ENCODE measurements around the gene HEPH.
"Not testable (repeated sequence)": the region's sequence is repeated elsewhere in the genome, so short reads cannot be mapped to it uniquely, and the experiment has no call there.

The HEPH gene, protein sequence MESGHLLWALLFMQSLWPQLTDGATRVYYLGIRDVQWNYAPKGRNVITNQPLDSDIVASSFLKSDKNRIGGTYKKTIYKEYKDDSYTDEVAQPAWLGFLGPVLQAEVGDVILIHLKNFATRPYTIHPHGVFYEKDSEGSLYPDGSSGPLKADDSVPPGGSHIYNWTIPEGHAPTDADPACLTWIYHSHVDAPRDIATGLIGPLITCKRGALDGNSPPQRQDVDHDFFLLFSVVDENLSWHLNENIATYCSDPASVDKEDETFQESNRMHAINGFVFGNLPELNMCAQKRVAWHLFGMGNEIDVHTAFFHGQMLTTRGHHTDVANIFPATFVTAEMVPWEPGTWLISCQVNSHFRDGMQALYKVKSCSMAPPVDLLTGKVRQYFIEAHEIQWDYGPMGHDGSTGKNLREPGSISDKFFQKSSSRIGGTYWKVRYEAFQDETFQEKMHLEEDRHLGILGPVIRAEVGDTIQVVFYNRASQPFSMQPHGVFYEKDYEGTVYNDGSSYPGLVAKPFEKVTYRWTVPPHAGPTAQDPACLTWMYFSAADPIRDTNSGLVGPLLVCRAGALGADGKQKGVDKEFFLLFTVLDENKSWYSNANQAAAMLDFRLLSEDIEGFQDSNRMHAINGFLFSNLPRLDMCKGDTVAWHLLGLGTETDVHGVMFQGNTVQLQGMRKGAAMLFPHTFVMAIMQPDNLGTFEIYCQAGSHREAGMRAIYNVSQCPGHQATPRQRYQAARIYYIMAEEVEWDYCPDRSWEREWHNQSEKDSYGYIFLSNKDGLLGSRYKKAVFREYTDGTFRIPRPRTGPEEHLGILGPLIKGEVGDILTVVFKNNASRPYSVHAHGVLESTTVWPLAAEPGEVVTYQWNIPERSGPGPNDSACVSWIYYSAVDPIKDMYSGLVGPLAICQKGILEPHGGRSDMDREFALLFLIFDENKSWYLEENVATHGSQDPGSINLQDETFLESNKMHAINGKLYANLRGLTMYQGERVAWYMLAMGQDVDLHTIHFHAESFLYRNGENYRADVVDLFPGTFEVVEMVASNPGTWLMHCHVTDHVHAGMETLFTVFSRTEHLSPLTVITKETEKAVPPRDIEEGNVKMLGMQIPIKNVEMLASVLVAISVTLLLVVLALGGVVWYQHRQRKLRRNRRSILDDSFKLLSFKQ
- total RNA-seq, result 0 reads per million in 2 experiments

DNA sequence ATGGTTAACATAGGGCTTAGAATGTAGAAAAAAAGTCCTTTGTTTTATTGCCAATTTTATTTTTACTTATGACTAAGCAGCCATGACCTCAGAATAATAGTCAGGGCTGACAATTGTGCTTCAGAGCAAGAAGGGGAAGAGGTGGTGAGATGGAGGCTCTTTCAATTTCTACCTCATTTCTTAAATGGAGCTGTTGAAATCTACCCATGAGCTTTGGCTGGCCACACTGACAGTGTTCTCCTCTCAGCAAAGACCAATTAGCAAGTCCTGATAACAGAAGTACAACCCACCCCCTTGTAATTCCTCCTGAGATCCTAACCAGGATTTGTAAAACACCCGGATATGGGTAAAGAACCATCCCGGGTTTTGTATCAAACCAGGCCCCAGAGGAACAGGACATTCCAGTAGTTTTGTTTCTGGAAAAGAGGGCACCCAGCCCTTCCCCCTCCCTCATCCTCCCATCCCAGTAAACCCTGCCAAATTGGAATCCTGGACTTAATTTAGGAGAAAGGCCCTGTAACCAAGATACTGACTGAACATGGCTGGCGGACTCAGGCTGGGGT, at the start of gene HEPH:
TSS of gene HEPH (plus strand) at position 399 of the 563 bp plus-strand sequence. CDS start 6,324 bp downstream, outside the sequence.
- no peak for DNase-seq (ENCODE audit: low read depth)

DNA sequence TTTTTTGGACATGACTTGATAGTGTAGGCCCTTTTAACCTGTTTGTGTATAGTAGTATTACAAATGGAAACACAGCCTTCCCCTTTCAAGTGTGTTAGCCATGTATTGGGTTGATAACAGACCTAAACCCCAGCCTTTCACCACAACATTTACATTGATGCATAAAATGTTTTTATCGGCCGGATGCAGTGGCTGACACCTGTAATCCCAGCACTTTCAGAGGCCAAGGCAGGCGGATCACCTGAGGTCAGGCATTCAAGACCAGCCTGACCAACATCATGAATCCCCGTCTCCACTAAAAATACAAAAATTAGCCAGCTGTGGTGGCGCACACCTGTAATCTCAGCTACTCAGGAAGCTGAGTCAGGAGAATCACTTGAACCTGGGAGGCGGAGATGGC, 45.3 kb upstream of the HEPH start:
- DNase-seq (ENCODE audit: low read depth), result not testable (repeated sequence)

DNA sequence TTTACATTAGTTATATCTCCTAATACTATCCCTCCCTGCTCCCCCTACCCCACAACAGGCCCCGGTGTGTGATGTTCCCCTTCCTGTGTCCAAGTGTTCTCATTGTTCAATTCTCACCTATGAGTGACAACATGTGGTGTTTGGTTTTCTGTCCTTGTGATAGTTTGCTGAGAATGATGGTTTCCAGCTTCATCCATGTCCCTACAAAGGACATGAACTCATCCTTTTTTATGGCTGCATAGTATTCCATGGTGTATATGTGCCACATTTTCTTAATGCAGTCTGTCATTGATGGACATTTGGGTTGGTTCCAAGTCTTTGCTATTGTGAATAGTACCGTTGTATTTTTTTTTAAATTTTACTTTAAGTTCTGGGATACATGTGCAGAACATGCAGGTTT, 42.7 kb upstream of the HEPH start:
- DNase-seq (ENCODE audit: low read depth), result not testable (repeated sequence)

DNA sequence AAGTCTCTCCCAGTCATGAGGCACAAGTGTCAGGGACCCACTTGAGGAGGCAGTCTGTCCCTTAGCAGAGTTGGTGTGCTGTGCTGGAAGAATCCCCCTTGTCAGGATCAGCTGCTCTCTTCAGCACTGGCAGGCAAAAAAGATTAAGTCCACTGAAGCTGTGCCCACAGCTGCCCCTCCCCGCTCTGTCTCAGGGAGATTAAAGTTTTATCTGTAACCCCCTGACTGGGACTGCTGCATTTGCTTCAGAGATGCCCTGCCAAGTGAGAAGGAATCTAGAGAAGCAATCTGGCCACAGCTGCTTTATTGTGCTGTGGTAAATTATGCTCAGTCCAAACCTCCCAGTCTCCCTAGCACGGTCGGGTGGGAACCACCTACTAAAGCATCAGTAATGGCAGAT, 37.4 kb upstream of the HEPH start:
- DNase-seq (ENCODE audit: low read depth), result no peak

DNA sequence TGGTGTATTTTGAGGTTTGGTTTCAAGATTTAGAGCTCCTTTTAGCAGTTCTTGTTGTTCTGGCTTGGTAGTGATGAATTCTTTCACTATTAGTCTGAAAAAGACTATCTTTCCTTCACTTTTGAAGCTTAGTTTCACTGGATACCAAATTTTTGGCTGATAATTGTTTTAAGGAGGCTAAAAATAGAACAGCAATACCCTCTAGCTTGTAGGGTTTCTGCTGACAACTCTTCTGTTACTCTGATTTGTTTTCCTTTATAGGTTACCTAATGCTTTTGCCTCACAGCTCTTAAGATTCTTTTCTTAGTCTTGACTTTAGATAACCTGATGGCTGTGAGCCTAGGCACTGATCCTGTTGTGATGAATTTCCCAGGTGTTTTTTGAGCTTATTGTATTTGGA, 33.6 kb upstream of the HEPH start:
- no peak for DNase-seq (ENCODE audit: low read depth)

DNA sequence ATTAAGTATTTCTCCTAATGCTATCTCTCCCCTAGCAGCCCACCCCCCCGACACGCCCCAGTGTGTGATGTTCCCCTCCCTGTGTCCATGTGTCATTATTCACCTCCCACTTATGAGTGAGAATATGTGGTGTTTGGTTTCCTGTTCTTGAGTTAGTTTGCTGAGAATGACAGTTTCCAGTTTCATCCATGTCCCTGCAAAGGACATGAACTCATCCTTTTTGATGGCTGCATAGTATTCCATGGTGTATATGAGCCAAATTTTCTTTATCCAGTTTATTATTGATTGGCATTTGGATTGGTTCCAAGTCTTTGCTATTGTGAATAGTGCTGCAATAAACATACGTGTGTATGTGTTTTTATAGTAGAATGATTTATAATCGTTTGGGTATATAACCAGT, 28.8 kb upstream of the HEPH start:
- DNase-seq (ENCODE audit: low read depth), result not testable (repeated sequence)

DNA sequence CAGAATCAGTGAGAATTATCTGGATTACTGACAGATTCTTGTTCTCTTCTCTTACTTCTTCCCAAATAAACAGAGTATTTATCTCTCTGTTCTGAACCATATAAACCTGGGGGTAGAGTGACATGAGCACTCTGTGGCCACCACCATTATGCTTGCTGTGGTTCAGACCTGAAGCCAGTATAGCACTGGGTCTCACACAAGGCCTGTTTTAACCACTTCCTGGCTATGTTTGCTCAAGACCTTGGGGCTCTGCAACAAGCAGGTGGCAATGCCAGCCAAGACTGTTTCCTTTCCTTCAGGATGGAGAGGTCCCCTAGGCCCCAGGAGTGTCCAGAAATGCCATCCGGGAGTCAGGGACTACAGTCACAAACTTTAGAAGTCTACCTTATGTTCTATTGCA, 21.7 kb upstream of the HEPH start:
- DNase-seq (ENCODE audit: low read depth), result no peak

DNA sequence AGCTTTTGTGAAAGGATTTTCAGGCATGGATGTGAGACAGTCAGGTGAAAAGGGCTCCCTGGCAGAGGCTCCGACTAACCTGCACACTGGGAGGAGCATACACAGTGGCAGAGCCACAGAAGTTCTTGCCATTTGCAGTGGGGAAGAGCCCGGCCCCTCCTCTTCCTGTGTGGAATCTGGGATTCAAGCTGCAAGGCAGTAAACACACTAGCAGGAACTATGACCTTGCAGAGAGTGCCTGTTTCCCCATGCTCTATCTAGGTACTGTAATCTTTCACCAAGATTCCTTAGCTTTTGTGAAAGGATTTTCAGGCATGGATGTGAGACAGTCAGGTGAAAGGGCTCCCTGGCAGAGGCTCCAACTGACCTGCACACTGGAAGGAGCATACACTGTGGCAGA, 19.8 kb upstream of the HEPH start:
- DNase-seq (ENCODE audit: low read depth), result no peak

DNA sequence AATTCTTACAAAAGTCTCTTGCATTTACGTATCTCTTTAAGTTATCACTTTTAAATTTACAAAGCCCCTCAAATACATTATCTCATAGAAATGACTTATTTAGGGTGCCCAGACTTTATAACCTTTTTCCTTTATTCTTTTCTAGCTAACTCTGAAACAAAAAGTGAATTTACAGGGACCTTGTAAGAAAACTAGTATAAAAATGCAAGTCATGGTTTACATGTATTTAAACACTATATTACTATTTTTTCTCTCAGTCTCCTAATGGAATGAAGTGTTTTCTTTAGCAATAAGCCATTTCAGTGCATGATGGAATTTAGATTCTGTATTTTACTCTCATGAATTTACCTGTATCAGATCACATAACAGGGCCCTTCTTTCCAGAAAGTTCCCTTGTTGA, 14.5 kb upstream of the HEPH start:
- DNase-seq (ENCODE audit: low read depth), result no peak

DNA sequence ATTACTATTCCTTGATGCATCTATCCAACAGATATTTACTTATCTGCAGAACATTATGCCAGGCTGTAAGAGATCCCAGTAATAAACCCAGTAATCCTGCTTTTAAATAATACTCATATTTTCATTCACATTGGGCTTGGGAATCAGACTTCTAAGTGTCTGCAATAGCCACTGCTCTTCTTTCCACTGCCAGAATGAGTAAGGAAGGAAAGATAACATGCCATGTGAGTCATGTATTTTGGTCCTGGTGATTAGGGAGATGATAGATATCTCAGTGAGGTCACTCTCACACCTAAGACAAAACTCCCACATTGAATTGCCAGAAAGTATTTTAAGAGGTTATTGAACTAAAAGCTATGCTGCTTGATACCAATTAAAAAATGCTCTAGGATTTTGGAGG, 13.9 kb upstream of the HEPH start:
- DNase-seq (ENCODE audit: low read depth), result no peak

DNA sequence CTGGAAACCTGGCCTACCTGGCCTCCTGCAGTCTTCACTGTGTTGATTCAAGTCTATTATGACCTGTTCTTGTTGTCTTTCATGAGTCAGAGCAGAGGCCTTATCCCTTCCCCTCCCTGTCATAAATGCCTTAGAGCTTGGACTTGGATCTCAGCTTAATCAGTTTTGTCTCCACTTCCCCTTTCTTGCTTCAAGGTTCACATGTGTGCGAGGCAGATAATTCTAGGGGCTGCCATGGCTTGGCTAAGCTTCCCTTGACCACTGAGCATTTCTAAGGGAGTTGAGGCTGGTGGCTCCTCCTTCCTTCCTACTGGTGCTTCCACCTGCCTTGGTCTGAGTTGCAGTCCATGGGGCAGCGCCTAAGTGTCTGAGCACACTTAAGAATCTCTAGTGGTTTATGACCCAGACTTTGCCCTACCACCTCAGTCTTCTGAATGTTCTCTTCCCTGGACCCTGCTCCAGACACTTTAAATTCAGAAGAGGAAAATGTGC, 1.7 kb upstream of the HEPH start:
- DNase-seq (ENCODE audit: low read depth), result no peak

DNA sequence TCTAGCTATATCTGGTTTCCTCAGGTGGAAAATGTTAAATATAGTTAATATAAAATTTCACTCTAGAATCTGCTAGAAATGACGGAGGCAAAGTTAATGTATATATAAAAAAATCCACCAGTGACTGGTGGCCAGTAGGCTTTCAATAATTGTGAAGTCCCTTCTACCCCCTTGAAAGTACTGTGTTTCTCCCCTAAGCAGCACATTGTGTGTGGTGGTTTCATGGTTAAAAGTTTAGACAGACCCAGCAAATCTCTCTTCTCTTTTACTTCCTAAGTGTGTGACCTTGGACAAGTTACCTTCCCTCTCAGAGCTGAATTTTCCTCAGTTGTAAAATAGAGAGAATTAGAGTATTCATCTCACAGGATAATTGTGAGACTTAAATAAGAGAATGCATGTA, 600 bp upstream of the HEPH start:
- DNase-seq (ENCODE audit: low read depth), result no peak

DNA sequence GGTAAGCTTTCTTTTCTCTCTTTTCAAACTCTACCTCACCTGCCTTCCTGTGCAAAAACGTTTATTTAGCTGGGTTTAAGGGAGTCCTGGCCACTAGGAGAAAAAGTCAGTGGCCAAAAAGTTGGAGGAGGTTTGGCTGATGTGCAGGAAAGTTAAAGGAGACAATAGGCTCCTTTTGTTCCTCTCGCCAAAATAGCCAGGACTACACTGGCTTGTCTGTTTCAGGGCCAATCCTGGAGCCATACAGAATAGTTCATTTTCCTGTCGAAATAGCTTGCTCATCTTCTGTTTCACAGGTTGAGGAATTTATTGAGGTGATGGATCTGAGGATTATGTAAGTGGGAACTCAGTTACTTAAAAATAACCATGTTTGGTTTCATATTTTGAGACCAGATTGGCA, 423 bp downstream of the HEPH start:
- DNase-seq (ENCODE audit: low read depth), result no peak

DNA sequence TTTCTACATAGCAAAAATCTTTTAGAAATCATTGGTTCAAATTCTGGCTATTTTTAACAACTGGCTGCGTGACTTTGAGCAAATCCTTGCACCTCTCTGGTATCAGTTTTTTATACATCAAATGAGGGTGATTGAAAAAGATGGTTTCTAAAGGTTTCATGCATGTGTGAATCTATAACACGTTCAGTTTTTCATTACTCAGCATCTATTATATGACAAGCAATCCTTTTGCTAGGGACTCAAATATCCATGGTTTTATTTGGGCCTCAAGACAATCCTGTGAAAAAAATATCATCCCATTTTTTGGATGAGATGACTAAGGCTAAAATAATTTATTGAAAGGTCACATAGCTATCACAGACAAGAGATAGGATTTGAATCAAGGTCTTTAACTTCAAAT, 884 bp downstream of the HEPH start:
- no peak for DNase-seq (ENCODE audit: low read depth)

DNA sequence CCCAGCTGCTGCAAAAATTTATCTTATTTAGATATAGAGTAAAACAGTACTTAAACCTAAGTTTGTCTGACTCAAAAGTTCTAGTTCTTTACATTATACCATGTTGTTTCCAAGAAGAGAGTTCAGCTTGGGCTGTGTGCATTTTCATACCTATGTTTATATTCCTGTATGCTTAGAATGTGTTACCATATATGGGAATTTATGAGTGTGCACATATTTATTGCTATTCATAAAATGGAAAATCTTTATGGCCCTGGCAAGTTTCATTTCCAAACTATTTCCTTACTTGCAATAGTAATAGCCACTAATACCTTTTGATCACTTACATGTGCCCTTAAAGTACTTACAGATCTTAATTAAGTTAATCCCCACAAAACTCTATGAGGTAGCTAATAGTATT, 2.6 kb downstream of the HEPH start:
- DNase-seq (ENCODE audit: low read depth), result no peak

DNA sequence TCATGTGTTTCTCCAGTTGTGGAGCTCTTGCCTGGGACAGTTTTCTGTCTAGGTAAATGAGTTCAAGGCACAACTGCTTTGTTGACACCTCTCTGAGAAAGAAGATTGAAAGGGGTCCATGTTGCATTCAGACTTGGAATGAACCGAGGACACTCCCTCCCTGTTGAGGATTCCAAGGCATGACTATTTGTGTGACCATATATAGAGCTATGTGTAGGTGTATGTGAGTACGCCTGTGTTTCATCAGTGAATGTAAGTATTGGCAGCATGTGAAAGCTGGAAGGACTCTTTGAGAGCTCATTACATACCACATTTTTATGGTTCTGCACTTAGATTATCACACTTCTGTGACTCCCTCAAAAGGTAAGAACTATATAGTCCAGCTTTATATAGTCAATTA, 3.4 kb downstream of the HEPH start:
- DNase-seq (ENCODE audit: low read depth), result no peak

DNA sequence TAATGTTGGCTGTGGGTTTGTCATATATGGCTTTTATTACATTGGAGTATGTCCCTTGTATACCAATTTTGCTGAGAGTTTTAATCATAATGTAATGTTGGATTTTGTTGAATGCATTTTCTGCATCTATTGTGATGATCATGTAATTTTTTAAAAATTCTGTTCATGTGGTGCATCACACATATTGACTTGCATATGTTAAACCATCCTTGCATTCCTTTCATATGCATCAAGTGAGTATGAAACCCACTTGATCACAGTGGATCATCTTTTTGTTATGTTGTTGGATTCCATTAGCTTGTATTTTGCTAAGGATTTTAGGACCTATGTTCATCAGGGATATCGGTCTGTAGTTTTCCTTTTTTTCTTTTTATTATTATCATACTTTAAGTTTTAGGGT, 12.1 kb downstream of the HEPH start:
- no peak for DNase-seq (ENCODE audit: low read depth)

DNA sequence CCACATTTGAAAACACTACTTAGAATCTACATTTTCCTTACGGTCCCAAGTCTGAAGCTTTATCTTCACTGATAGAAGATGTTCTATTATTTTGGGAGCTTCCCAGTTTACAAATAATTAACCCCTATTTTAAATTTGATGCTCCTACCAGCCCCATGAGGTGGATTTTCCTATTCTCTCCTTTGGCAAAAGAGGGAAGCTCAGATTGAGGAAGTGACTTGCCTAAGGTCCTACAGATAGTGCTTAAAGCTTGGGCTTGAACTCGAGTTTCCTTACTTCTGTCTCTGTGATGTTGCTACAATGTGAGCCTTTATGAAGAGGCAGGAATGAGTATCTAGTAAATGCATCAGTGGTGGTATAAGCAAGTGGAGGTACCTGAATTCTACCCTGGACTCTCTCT, 27.5 kb downstream of the HEPH start:
- no peak for DNase-seq (ENCODE audit: low read depth)

DNA sequence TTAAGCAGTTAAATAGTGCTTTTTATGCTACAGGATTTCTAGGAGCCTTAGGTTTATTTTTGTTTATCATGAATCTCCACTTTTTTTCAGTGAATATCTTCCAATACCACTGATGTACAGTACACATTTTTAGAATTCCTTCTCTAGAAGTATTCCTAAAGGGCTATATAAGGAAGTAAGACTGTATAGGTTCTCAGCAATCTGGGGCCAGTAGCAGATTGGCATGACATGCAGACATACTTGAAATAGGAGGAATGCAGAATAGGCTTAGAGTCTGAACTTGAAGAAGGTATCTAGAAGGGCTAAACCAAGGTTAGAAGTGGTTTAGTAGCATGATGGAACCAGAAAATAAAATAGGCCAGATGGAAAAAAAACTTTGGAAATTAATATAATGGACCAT, 29.8 kb downstream of the HEPH start:
- no peak for DNase-seq (ENCODE audit: low read depth)

DNA sequence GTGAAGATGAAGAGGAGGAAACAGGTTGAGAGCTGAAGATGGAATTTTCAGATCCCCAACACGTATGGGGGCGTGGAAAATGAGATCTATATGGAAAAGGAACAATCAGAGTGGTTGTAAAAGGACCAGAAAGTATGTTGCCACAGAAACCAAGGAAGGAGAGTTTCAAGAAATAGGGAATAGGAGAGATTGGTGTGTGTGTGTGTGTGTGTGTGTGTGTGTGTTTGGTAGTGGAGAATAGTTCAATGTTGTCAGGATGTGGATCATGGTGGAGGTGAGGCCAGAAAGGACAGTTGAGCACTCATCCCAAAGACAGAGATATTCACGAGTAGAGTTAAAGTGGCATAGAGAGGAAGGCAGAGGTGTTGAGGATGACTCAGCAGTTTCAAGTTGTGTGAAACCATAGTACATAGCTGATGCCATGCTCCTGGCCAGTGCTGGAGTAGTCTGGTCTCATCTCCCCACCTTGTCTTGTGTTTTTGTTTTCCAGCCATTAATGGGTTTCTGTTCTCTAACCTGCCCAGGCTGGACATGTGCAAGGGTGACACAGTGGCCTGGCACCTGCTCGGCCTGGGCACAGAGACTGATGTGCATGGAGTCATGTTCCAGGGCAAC, 36.1 kb downstream of the HEPH start:
- no peak for DNase-seq (ENCODE audit: low read depth)

All from T follicular helper cell (primary cell).